HepG2 (cell line): Measurements from ENCODE around the gene ATP8A2.

Source experiments
- POLR2A ChIP-seq, 2 experiments: IDR thresholded peaks; 2 replicates each; pipeline ENCODE4 v1.6.1; 2011; ENCODE audit warnings: low read depth in 2 of 2, low read length in 2 of 2, mild to moderate bottlenecking in 1 of 2, moderate library complexity in 1 of 2; ENCODE audit not compliant: insufficient read depth in 1 of 2
- POLR2G ChIP-seq: fragments of 200-400 bp; formaldehyde crosslinking; IDR thresholded peaks from 2 replicates; pipeline ENCODE4 v1.6.1; 2018; ENCODE audit warnings: mild to moderate bottlenecking, low read depth, low read length, moderate library complexity
- SP1 ChIP-seq, 2 experiments: fragments of 450-650 bp in 1 of 2; sonication (generic) in 1 of 2; formaldehyde crosslinking in 1 of 2; IDR thresholded peaks; 2 replicates each; pipeline versions ENCODE4 v1.4.0 to v1.6.1; 2016 to 2020; ENCODE audit warnings: missing genetic modification reagents in 1 of 2
- ZNF782 ChIP-seq: sonication (generic); formaldehyde crosslinking; IDR thresholded peaks from 2 replicates; pipeline ENCODE4 v1.4.0; 2020; ENCODE audit warnings: missing genetic modification reagents, mild to moderate bottlenecking, borderline replicate concordance
- TF ChIP-seq, protein P1 (sequence below): sonication (generic); formaldehyde crosslinking; IDR thresholded peaks from 2 replicates; pipeline ENCODE4 v1.4.0; 2020; ENCODE audit warnings: missing genetic modification reagents

DNA sequence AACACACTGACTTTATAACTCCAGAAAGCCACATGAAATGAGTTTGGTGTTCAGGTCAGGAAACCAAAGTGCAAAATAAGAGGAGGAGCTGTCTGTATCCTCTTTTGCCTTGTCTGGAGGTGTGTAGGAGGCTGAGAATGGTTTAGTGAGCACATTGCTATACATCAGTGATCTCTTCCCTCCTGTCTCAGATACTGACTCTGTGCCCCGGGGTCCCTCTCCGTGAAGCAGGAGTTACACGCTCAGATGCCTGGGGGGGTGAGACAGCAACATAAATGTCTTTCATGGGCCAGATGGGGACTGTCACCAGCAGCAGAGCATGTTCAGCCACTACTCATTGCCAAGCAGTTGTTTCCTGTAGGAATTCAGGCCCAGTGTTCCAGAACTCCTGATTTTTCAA is 285.4 kb downstream of the ATP8A2 start:
- TF ChIP-seq ZNF782 (CRISPR knock-in tag): no peak
- TF ChIP-seq, protein P1, sequence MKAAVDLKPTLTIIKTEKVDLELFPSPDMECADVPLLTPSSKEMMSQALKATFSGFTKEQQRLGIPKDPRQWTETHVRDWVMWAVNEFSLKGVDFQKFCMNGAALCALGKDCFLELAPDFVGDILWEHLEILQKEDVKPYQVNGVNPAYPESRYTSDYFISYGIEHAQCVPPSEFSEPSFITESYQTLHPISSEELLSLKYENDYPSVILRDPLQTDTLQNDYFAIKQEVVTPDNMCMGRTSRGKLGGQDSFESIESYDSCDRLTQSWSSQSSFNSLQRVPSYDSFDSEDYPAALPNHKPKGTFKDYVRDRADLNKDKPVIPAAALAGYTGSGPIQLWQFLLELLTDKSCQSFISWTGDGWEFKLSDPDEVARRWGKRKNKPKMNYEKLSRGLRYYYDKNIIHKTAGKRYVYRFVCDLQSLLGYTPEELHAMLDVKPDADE (CRISPR knock-in tag): no peak
- no peak for TF ChIP-seq POLR2A (IDR thresholded peaks at IDR 0.05; ENCODE audit: insufficient read depth in 1 of 2, low read depth in 2 of 2, low read length in 2 of 2)
- no peak for TF ChIP-seq POLR2G
- no peak for TF ChIP-seq SP1 (IDR thresholded peaks at IDR 0.05)
- TF ChIP-seq SP1 (CRISPR knock-in tag; IDR thresholded peaks at IDR 0.05): no peak
